HG03159 (cell line): Measurements from ENCODE around the gene TMEM125.

Source experiments
- ATAC-seq: cut with Tn5 transposase; IDR thresholded peaks from one replicate; pipeline ENCODE4 v1.9.1; 2021; ENCODE audit warnings: mild to moderate bottlenecking, moderate library complexity; ENCODE audit not compliant: unreplicated experiment

Gene TMEM125

DNA sequence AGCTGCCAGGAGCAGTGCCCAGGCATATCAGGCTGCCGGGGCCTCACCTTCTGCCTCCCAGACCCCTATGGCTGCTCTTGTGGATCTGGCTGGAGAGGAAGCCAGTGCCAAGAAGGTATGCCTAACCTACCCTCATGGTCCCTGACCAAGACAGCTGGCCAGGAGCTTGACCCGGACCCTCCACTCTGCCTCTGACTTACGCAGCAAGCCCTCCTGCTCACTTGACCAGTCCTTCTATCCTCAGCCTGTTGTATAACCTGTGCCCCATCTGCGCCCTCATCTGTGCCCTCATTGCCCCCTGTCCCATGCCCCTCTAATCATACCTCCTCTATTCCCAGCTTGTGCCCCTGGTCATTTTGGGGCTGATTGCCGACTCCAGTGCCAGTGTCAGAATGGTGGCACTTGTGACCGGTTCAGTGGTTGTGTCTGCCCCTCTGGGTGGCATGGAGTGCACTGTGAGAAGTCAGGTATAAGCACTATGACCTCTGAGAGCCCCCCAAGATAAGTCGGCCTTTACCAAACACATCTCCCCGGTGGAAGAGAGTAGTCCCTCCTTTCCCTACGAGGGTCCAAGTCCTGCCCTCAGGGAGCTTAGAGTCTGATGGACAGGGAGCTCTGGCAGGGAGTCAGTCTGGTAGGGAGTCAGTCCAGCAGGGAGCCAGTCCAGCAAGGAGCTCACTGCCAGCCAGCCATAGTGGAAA lies 37.8 kb downstream of the TMEM125 start:
- ATAC-seq: no peak

DNA sequence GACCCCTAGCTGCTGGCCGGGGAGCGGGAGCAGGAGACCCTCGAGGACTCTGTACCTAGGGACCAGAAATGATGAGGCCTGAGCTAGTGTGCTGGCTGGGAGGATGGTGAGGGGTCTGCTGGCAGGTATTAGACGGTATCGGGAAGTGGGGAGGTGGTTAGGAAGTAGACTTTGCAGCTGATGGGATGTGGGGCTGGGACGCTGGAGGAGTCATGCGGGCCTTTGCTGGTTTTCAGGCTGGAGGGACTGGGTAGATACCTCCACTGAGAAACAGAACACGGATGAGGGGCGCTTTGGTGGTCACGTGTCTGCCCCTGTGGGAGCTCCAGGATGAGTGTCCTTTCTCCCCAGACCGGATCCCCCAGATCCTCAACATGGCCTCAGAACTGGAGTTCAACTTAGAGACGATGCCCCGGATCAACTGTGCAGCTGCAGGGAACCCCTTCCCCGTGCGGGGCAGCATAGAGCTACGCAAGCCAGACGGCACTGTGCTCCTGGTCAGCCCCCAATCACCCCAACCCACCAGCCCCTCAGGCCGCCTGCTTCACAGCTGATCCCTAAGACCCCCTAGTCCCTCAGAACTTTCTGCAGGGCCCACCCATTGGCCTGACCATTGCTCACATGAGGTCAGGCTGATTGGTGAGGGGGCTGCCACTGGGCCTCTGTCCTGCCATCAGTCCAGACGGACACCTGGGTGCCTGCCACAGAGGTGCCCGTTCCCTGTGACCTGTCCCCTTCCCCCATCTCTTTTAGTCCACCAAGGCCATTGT lies 39.0 kb downstream of the TMEM125 start:
- ATAC-seq: no peak

DNA sequence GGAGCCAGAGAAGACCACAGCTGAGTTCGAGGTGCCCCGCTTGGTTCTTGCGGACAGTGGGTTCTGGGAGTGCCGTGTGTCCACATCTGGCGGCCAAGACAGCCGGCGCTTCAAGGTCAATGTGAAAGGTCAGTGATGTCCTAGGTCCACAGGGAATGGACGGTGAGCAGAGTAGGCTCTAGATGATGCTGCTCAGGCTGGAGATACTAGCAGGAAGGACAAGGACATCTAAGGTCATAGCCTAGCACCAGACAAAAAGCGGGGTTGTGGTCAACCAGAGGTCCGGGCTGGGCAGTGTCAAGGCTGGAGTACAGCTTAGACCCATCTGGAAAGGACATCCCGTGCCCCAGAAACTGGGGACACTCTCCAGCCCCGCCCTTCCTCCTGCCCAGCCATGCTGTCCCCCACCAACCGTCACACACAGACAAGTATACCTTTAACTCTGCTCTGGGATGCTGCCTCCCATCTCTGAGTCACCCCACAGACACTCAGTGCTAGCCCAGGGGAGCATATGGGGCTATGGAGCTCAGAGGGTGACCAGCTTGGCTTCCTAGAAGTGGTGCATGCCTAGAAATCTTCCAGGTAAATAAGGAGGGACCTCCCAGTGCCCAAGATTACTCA lies 39.7 kb downstream of the TMEM125 start:
- ATAC-seq: no peak

GRCh38 chr1:43311521-43311920 lies 41.7 kb downstream of the TMEM125 start:
- no peak for ATAC-seq

GRCh38 chr1:43312212-43312623 lies 42.4 kb downstream of the TMEM125 start:
- ATAC-seq: no peak

GRCh38 chr1:43312663-43313515 lies 43.1 kb downstream of the TMEM125 start:
- no peak for ATAC-seq

- ATAC-seq: no peak
These were observed 44.0 kb downstream of the TMEM125 start for GRCh38 chr1:43313771-43314170.

- ATAC-seq: no peak
These were observed 44.5 kb downstream of the TMEM125 start for GRCh38 chr1:43314233-43314632.

- ATAC-seq: no peak
These were observed 45.7 kb downstream of the TMEM125 start for GRCh38 chr1:43315481-43315880.

DNA sequence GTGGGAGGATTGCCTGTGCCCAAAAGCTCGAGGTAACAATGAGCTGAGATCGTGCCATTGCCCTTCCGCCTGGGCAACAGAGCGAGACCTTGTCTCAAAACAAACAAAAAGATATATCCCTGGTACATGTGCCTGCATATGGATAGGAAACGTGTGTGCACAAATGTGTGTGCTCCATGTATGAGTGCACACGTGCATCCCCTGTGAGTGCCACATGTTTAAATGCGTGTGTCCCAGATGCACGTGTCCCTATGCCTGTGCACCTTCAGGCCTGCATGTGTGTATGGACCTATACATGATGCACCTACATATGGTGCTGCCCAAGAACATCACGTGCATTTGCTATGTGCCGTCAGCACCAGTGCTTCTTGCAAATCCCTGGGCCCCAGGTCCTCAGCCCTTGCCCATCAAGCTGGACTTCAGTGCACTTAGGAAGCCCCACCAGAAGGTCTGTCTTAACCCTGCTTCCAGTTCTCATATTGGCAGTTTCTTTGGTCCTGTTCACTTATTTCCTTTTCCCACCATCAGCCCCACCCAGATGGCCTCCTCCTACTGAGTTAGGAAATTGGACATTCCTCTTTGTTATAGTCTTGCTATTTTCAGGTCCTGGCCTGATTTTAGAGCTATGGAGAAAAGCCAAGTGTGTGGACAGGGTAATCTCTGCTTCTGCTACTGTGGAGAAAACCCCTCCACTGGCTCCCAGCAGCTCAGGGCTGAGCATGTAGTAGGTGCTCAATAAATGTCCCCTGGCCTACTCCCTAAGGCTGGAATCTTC lies 46.4 kb downstream of the TMEM125 start:
- no peak for ATAC-seq

- ATAC-seq: no peak
These were observed 47.1 kb downstream of the TMEM125 start for GRCh38 chr1:43316738-43317520.

DNA sequence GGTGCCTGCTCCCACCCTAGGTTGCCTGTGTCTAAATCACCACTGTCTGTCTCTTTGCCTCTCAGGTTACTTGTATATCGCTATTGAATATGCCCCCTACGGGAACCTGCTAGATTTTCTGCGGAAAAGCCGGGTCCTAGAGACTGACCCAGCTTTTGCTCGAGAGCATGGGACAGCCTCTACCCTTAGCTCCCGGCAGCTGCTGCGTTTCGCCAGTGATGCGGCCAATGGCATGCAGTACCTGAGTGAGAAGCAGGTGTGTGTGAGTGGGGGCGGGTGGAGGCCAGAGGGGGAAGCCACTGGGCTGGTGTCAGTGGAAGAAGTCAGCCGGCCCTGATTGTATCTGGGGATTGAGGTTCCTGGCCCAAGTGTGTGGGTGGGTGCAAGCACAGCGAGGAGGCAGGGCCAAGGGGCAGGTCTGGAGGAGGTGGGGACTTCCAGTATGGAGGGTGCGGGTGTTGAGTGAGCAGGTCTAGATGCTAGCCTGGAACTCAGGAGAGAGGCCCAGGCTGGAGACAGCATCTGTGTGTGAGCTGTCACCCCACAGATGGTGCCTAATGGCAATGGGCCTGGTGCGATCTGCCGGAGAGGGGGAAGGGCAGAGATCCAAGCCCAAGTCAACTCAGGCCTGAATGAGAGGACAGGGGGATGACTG lies 48.2 kb downstream of the TMEM125 start:
- ATAC-seq: no peak

DNA sequence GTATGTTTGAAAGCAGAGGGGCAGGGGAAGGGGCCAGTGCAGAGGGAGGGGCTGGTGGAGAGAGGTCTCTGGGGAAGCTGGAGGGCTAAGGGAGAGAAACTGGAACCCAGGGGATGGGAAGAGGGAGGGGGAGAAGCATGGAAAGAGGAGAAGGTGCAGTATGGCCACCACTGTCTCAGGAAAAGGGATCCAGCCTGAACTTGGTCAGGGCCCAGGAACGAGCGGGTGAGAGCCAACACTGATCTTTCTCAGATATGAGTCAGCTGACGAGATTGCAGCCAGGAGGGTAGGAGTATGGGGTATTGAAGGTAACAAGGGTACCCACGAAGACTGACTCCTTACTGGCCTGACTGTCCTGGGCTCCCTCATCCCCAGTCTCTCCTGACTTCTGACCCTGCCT lies 49.0 kb downstream of the TMEM125 start:
- ATAC-seq: no peak

- ATAC-seq: no peak
These were observed 49.5 kb downstream of the TMEM125 start for GRCh38 chr1:43319288-43319687.

GRCh38 chr1:43319766-43320165 lies 50.0 kb downstream of the TMEM125 start:
- ATAC-seq: no peak

DNA sequence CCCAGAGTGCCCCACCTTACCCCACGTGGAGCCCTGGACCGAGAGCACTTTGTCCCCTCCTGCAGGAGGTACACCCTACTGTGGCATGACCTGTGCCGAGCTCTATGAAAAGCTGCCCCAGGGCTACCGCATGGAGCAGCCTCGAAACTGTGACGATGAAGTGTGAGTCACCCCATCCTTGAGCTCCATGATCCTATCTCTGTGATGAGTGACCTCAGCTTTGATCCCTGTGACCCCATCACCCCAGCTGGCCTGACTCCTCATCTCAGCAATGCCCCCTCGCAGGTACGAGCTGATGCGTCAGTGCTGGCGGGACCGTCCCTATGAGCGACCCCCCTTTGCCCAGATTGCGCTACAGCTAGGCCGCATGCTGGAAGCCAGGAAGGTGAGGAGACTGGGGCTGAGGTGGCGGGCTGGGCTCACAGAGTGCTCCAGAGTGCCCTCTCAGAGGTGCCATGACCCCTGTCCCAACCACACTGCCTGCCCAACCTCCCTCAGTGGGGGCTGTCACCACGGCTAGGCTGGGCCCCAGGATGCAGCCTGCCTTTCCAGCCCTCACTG lies 51.6 kb downstream of the TMEM125 start:
- ATAC-seq: no peak

GRCh38 chr1:43322506-43322905 lies 52.7 kb downstream of the TMEM125 start:
- no peak for ATAC-seq
